Suprapubic skin (tissue), 3 donors: ENCODE data around the gene PRDM10.

ENCODE experiments used
- EP300 ChIP-seq: sonication (generic); formaldehyde crosslinking; IDR thresholded peaks from one replicate; pipeline ENCODE4 v1.6.1; 2017; ENCODE audit warnings: antibody characterized with exemption
- POLR2A ChIP-seq, 2 donors: fragments of 450-650 bp; IDR thresholded peaks; one replicate each; pipeline ENCODE4 v1.6.1; 2017; ENCODE audit warnings: antibody characterized with exemption in 2 of 2, mild to moderate bottlenecking in 2 of 2, moderate library complexity in 2 of 2
- TF ChIP-seq, protein P1 (sequence below), 2 donors: fragments of 200-600 bp in 1 of 2; fragments of 450-650 bp in 1 of 2; sonication (generic) in 1 of 2; IDR thresholded peaks; one replicate each; pipeline ENCODE4 v1.5.1; 2016 to 2019; ENCODE audit warnings: antibody characterized with exemption in 2 of 2, mild to moderate bottlenecking in 1 of 2, moderate library complexity in 1 of 2

- TF ChIP-seq POLR2A (IDR thresholded peaks at IDR 0.05) (no peak), EP300 (no peak)
- TF ChIP-seq, protein P1, sequence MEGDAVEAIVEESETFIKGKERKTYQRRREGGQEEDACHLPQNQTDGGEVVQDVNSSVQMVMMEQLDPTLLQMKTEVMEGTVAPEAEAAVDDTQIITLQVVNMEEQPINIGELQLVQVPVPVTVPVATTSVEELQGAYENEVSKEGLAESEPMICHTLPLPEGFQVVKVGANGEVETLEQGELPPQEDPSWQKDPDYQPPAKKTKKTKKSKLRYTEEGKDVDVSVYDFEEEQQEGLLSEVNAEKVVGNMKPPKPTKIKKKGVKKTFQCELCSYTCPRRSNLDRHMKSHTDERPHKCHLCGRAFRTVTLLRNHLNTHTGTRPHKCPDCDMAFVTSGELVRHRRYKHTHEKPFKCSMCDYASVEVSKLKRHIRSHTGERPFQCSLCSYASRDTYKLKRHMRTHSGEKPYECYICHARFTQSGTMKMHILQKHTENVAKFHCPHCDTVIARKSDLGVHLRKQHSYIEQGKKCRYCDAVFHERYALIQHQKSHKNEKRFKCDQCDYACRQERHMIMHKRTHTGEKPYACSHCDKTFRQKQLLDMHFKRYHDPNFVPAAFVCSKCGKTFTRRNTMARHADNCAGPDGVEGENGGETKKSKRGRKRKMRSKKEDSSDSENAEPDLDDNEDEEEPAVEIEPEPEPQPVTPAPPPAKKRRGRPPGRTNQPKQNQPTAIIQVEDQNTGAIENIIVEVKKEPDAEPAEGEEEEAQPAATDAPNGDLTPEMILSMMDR (IDR thresholded peaks at IDR 0.05) = no peak
Observed at GRCh38 chr11:129979046-129979605, 23.5 kb downstream of the PRDM10 start.
